ENCODE measurements around the gene ENPP4. TPM values are rescaled to one million over a fixed set of nuclear protein-coding genes. Genes with fewer than 3 reads are reported as not detected.

Gene ENPP4
- total RNA-seq, 1 experiment from 2014 or later, result 16.7 TPM

DNA sequence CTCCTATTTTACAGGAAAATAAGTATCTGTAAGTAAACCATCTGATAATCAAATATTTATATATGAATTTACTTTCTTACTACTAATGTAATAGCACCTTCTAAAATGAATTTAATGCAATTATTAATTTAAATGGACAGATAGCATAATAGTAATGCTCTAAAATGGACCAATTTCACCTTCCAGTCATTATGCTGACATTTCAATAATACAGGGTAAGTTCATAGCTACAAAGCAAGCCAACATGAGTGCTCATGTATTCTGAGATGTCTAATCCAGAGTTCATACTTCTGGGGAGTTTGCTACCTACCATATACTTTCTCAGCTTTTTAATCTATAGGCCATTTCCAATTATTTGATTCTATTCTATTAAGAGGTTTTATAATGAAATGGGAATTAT, 29.4 kb downstream of the ENPP4 start:
- no peak overlapping the region for H3K4me3 Mint-ChIP-seq (ENCODE audit: low read depth, unreplicated experiment)
- intact Hi-C loops (cut with micrococcal nuclease; ENCODE audit: unreplicated experiment), result no loop called here
- DNase-seq, result no peak
- CTCF ChIA-PET, result no interaction called here
- BruUV-seq (replicated peaks), result no TSS peak
- no peaks in the 10 kb centered on the region for H3K9me3 Mint-ChIP-seq (ENCODE audit: low read depth, unreplicated experiment)
- no peak overlapping the region for H3K27ac Mint-ChIP-seq (ENCODE audit: unreplicated experiment)
- no peaks in the 10 kb centered on the region for H3K27me3 Mint-ChIP-seq (ENCODE audit: unreplicated experiment)
- no peaks in the 10 kb centered on the region for H3K36me3 Mint-ChIP-seq (ENCODE audit: insufficient read depth, unreplicated experiment)
- no peak for TF ChIP-seq CTCF (IDR thresholded peaks at IDR 0.05; ENCODE audit: unreplicated experiment)
- H3K4me1 Mint-ChIP-seq (ENCODE audit: low read depth, unreplicated experiment), result no peaks in the 10 kb centered on the region

GRCh38 chr6:46160102-46160501, 30.3 kb downstream of the ENPP4 start:
- no peaks in the 10 kb centered on the region for H3K9me3 Mint-ChIP-seq (ENCODE audit: low read depth, unreplicated experiment)
- H3K27ac Mint-ChIP-seq (ENCODE audit: unreplicated experiment), result no peak overlapping the region
- no peaks in the 10 kb centered on the region for H3K27me3 Mint-ChIP-seq (ENCODE audit: unreplicated experiment)
- H3K36me3 Mint-ChIP-seq (ENCODE audit: insufficient read depth, unreplicated experiment), result no peaks in the 10 kb centered on the region
- no peak for DNase-seq
- BruUV-seq (replicated peaks), result no TSS peak
- intact Hi-C loops (cut with micrococcal nuclease; ENCODE audit: unreplicated experiment), result no loop called here
- CTCF ChIA-PET, result no interaction called here
- no peak for TF ChIP-seq CTCF (IDR thresholded peaks at IDR 0.05; ENCODE audit: unreplicated experiment)
- no peaks in the 10 kb centered on the region for H3K4me1 Mint-ChIP-seq (ENCODE audit: low read depth, unreplicated experiment)
- H3K4me3 Mint-ChIP-seq (ENCODE audit: low read depth, unreplicated experiment), result no peak overlapping the region

GRCh38 chr6:46170357-46171289, 40.8 kb downstream of the ENPP4 start, which contains the start of gene ENPP5:
ENPP5 (minus strand) TSS chr6:46170980; CDS start chr6:46168262, 2,718 bp downstream.
- intact Hi-C loops (cut with micrococcal nuclease; ENCODE audit: unreplicated experiment), result loop anchor here (1.0 kb wide), 1 partner anchor 40 kb away; no protein-coding TSS in a partner anchor
- no peaks in the 10 kb centered on the region for H3K4me1 Mint-ChIP-seq (ENCODE audit: low read depth, unreplicated experiment)
- DNase-seq, result peak; percentile 96
- no peak for TF ChIP-seq CTCF (IDR thresholded peaks at IDR 0.05; ENCODE audit: unreplicated experiment)
- peak within 1 kb of the TSS; percentile 87 for H3K27ac Mint-ChIP-seq (ENCODE audit: unreplicated experiment)
- peak within 1 kb of the TSS; percentile 95 for H3K4me3 Mint-ChIP-seq (ENCODE audit: low read depth, unreplicated experiment)
- H3K9me3 Mint-ChIP-seq (ENCODE audit: low read depth, unreplicated experiment), result no peaks in the 10 kb centered on the region
- BruUV-seq (replicated peaks), result no TSS peak
- H3K27me3 Mint-ChIP-seq (ENCODE audit: unreplicated experiment), result no peaks in the 10 kb centered on the region
- H3K36me3 Mint-ChIP-seq (ENCODE audit: insufficient read depth, unreplicated experiment), result peaks cover 18% of the 10 kb centered on the region
- CTCF ChIA-PET, result interaction anchor here (0.6 to 1.1 kb wide), 7 partner anchors 42 to 1510 kb away, joined by 3 to 4 read pairs (median 3); no protein-coding TSS in a partner anchor

DNA sequence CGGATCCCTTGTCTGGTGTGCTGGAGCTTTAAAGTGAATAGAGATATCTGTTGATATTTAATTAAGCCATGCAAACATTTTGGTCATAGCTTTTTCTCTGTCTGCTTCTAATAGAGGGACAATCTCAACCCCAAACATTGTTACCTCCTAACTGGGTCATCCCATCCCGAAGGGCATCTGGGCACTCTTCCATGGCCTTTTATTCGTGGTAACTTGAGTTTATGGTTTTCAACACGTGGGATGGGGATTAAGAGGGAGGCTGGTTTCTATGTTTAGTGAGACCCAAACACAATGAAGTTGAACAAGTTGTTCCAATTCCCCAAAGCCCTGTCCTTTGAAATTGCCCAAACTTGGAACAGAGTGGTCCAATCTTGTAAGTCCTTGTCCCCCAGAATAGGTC, 42.4 kb downstream of the ENPP4 start:
- intact Hi-C loops (cut with micrococcal nuclease; ENCODE audit: unreplicated experiment), result no loop called here
- TF ChIP-seq CTCF (IDR thresholded peaks at IDR 0.05; ENCODE audit: unreplicated experiment), result no peak
- DNase-seq, result no peak
- Mint-ChIP-seq H3K36me3 (ENCODE audit: insufficient read depth, unreplicated experiment) (peaks cover 18% of the 10 kb centered on the region), H3K4me1 (ENCODE audit: low read depth, unreplicated experiment) (no peaks in the 10 kb centered on the region), H3K27me3 (ENCODE audit: unreplicated experiment) (peaks cover 8% of the 10 kb centered on the region), H3K9me3 (ENCODE audit: low read depth, unreplicated experiment) (no peaks in the 10 kb centered on the region), H3K4me3 (ENCODE audit: low read depth, unreplicated experiment) (no peak overlapping the region), H3K27ac (ENCODE audit: unreplicated experiment) (no peak overlapping the region)
- CTCF ChIA-PET, result no interaction called here
- BruUV-seq (replicated peaks), result no TSS peak
